Left renal cortex interstitium (tissue), 4 donors: ENCODE results near the gene OR2B3. TPM values are rescaled to one million over a fixed set of nuclear protein-coding genes. Genes with fewer than 3 reads are reported as not detected.
"Not testable (repeated sequence)": the region's sequence is repeated elsewhere in the genome, so short reads cannot be mapped to it uniquely, and the experiment has no call there.

Experiments
- DNase-seq, 4 donors: peaks; one replicate each; pipeline ENCODE4 v3.0.0-alpha.2; 2013; ENCODE audit warnings: low read depth in 4 of 4, low spot score in 2 of 4, missing footprints in 1 of 4
- polyA plus RNA-seq, 4 donors: library from polyadenylated mRNA; unstranded; fragments of 120-200 nt; gene quantifications; one replicate each; pipeline ENCODE4 v1.2.1, GENCODE V29; 2013; ENCODE audit not compliant: insufficient read length in 4 of 4

The OR2B3 gene
- not detected for polyA plus RNA-seq

- no peak for DNase-seq
Observed at GRCh38 chr6:29087213-29087612, at the start of gene OR2B3. Gene OR2B3 (minus strand): TSS chr6:29087313. CDS start chr6:29087248, 65 bp downstream.

- no peak for DNase-seq
Observed at GRCh38 chr6:29131691-29132090, 44.6 kb upstream of the OR2B3 start.

- DNase-seq, result no peak
Observed at GRCh38 chr6:29130644-29131043, 43.5 kb upstream of the OR2B3 start.

- DNase-seq, result no peak
Observed at GRCh38 chr6:29129326-29130012, 42.4 kb upstream of the OR2B3 start.

GRCh38 chr6:29114964-29115363 lies 27.9 kb upstream of the OR2B3 start:
- DNase-seq, result not testable (repeated sequence)

- no peak for DNase-seq
Observed at GRCh38 chr6:29112135-29112534, 25.0 kb upstream of the OR2B3 start.

GRCh38 chr6:29107758-29108157 lies 20.6 kb upstream of the OR2B3 start, which contains the start of gene OR2J3:
Gene OR2J3 (plus strand): TSS chr6:29108058. CDS start chr6:29111891, 3,833 bp downstream.
- DNase-seq, result no peak

GRCh38 chr6:29099190-29099589 lies 12.1 kb upstream of the OR2B3 start, which contains the start of gene OR2J1:
Gene OR2J1 (plus strand): TSS chr6:29099490. CDS start chr6:29100943, 1,453 bp downstream.
- DNase-seq, result no peak

- no peak for DNase-seq
Observed at GRCh38 chr6:29097803-29098202, 10.7 kb upstream of the OR2B3 start.

GRCh38 chr6:29092957-29093356 lies 5.8 kb upstream of the OR2B3 start:
- no peak for DNase-seq

GRCh38 chr6:29082457-29082856 lies 4.7 kb downstream of the OR2B3 start:
- DNase-seq, result no peak

GRCh38 chr6:29081312-29081711 lies 5.8 kb downstream of the OR2B3 start:
- no peak for DNase-seq

GRCh38 chr6:29079203-29079602 lies 7.9 kb downstream of the OR2B3 start:
- no peak for DNase-seq

GRCh38 chr6:29071831-29072723 lies 15.0 kb downstream of the OR2B3 start:
- DNase-seq, result peak in 1 of 4 donors; percentile 0

GRCh38 chr6:29051680-29052079 lies 35.4 kb downstream of the OR2B3 start:
- DNase-seq, result no peak

- DNase-seq, result no peak
Observed at GRCh38 chr6:29045075-29045474, 42.0 kb downstream of the OR2B3 start, which contains the start of gene OR2W1. Gene OR2W1 (minus strand): TSS chr6:29045175. CDS start chr6:29045175, 0 bp downstream.

Other genes with a start within 250 kb of the OR2B3 start
- 10 to 100 TPM; 66.5 to 98.6 (median 82.4) TPM for gene TRIM27, start 163.3 kb downstream of the OR2B3 start, polyA plus RNA-seq
- 1 to 10 TPM; 4.7 to 7.6 (median 6.5) TPM for gene ZNF311, start 82.0 kb downstream of the OR2B3 start, polyA plus RNA-seq
- gene OR2W1, start 42.1 kb downstream of the OR2B3 start, polyA plus RNA-seq, result not detected
- gene OR2J1, start 12.2 kb upstream of the OR2B3 start, polyA plus RNA-seq, result not detected
- not detected for gene OR2J3, start 20.7 kb upstream of the OR2B3 start, polyA plus RNA-seq
- not detected for gene OR2J2, start 83.6 kb upstream of the OR2B3 start, polyA plus RNA-seq
- gene OR14J1, start 214.4 kb upstream of the OR2B3 start, polyA plus RNA-seq, result under 1 TPM; 0.03 to 0.11 (median 0.07) TPM